ENCODE results near the gene MIS12.

Gene MIS12

DNA sequence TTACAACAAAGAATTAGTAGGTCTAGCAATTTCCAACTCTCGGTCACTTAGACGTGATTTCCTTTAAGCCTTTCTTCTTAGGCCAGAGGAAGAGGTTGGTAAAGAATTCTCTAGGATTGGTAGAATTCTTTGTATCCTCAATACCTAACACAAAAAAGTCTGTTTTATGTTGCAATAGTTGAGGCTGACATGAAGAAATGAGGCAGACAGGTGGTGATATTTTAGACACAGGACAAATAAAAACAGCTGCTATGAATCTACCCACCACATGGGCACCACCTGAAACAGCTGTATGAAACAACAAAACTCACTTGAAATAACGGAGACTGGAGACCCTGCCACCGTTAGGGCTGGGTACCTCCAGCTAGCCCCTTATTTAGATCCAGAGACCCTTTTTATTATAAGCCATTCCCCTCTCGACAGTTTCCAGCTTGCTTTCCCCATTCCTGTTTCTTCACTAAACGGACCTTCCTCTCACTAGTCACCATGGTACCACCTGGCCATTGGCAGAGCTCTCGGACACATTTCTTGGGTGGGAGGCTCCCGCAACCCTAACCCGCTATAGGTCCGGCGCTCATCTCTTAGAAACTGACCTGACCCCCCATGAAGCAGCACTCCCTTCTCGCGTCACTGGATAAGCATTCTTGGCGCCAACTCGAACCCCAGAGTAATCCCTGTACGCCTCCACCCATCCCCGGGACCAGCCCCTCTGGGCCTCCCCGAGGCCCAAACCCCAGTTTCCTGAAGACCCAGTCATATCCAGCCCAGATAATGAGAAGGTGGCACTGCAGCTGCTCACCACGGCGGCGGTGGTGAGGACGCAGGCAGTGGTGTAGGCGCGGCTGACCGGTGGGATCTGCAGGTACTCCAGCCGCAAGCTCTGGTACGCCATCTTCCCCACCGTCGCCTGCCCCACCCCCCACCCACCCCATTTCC is 828 bp upstream of the MIS12 start, which contains the start of gene DERL2:
DERL2 (minus strand) TSS at position 909 of the 936 bp plus-strand sequence; CDS start at position 892, 17 bp downstream.
- H3K36me3 ChIP-seq: peaks cover 40 to 55% (median 46%) of the 10 kb centered on the region in 3 donors
- intact Hi-C loops (cut with DNase I; ENCODE audit: low total_unique reads): loop anchor here (5.0 kb wide), 1 partner anchor 63 kb away; the partner anchor contains the start of gene RPAIN
- DNase-seq: no peak
- peaks cover 0 to 33% (median 28%) of the 10 kb centered on the region in 4 donors for H3K4me1 ChIP-seq
- peak within 1 kb of the TSS; percentile 95 to 98 for H3K27ac ChIP-seq
- H3K27me3 ChIP-seq: no peaks in the 10 kb centered on the region
- peak within 1 kb of the TSS; percentile 78 to 95 for H3K4me3 ChIP-seq
- TF ChIP-seq, protein P1, sequence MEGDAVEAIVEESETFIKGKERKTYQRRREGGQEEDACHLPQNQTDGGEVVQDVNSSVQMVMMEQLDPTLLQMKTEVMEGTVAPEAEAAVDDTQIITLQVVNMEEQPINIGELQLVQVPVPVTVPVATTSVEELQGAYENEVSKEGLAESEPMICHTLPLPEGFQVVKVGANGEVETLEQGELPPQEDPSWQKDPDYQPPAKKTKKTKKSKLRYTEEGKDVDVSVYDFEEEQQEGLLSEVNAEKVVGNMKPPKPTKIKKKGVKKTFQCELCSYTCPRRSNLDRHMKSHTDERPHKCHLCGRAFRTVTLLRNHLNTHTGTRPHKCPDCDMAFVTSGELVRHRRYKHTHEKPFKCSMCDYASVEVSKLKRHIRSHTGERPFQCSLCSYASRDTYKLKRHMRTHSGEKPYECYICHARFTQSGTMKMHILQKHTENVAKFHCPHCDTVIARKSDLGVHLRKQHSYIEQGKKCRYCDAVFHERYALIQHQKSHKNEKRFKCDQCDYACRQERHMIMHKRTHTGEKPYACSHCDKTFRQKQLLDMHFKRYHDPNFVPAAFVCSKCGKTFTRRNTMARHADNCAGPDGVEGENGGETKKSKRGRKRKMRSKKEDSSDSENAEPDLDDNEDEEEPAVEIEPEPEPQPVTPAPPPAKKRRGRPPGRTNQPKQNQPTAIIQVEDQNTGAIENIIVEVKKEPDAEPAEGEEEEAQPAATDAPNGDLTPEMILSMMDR (IDR thresholded peaks at IDR 0.05): no peak
- no peaks in the 10 kb centered on the region for H3K9me3 ChIP-seq

DNA sequence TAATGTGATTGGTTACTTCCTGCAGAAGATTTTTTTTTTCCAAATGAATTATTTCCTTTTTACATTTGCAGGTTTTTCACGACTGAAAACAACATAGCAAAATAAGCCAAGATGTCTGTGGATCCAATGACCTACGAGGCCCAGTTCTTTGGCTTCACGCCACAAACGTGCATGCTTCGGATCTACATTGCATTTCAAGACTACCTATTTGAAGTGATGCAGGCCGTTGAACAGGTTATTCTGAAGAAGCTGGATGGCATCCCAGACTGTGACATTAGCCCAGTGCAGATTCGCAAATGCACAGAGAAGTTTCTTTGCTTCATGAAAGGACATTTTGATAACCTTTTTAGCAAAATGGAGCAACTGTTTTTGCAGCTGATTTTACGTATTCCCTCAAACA is 2.4 kb downstream of the MIS12 start:
- Histone ChIP-seq H3K4me3 (no peak overlapping the region), H3K4me1 (peaks cover 0 to 28% (median 26%) of the 10 kb centered on the region in 4 donors), H3K27me3 (no peaks in the 10 kb centered on the region), H3K9me3 (no peaks in the 10 kb centered on the region), H3K27ac (no peak overlapping the region), H3K36me3 (peaks cover 15 to 37% (median 25%) of the 10 kb centered on the region in 3 donors)
- TF ChIP-seq, protein P1 (IDR thresholded peaks at IDR 0.05): no peak
- intact Hi-C loops (cut with DNase I; ENCODE audit: low total_unique reads): loop anchor here (5.0 kb wide), 1 partner anchor 66 kb away; the partner anchor contains the start of gene RPAIN
- DNase-seq: no peak

DNA sequence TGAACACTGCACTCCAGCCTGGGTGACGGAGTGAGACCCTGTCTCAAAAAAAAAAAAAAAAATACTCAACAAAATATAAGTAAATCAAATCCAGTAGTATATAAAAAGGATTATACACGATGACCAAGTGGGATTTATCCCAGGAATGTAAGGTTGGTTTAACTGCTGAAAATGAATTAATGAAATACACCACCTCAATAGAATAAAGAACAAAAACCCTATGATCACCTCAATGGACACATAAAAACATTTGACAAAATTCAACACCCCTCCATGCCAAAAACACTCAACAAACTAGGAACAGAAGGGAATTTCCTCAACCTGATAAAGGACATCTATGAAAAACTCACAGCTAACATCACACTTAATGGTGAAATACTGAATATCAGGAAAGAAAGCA is 6.6 kb downstream of the MIS12 start:
- peaks cover 0 to under 1% (median 0%) of the 10 kb centered on the region in 4 donors for H3K4me1 ChIP-seq
- DNase-seq: no peak
- no peak overlapping the region for H3K4me3 ChIP-seq
- H3K9me3 ChIP-seq: no peaks in the 10 kb centered on the region
- TF ChIP-seq, protein P1 (IDR thresholded peaks at IDR 0.05): no peak
- intact Hi-C loops (cut with DNase I; ENCODE audit: low total_unique reads): no loop called here
- no peak overlapping the region for H3K27ac ChIP-seq
- H3K36me3 ChIP-seq: peaks cover 13 to 26% (median 16%) of the 10 kb centered on the region in 3 donors
- H3K27me3 ChIP-seq: no peaks in the 10 kb centered on the region

DNA sequence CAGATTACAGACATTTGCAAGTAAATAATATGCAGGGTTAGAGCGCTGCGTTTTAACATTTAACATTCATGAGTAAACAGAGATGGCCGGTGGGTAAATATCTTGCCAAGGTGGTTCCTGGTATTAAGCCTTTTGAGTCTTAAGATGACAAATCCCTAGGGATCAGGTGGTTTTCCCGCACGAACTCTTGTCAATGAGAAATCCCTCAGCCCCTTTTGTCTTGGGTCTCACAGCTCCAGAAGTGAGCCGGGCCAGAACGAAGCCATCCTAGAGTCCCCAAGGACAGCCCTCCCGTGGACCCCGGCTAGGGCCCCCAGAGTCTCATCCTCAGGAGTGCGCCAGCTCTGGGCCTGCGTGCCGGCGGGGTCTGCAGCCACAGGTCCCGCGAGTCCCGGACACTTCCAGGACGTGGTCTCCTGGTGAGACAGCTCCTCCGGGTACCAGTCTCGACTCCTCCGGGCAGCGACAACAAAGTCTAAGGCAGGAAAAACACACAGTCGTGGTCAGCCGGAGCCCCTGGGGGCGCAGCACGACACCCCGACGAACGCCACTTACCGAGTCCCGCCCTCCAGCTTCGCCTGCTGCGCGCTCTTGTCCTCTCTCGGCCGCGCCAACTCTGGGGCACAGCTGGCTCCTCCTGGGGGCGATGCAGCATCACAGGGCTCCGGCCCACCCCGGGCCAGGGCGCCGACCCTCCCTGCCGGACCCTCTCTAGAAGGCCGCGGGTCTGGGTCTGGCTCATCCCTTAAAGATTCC is 13.3 kb downstream of the MIS12 start:
- DNase-seq: no peak
- H3K4me3 ChIP-seq: peak overlapping the region; percentile 54 to 69
- H3K4me1 ChIP-seq: peaks cover 0 to 24% (median 18%) of the 10 kb centered on the region in 4 donors
- H3K9me3 ChIP-seq: no peaks in the 10 kb centered on the region
- peaks cover 0 to 12% of the 10 kb centered on the region in 2 donors for H3K27me3 ChIP-seq
- TF ChIP-seq, protein P1 (IDR thresholded peaks at IDR 0.05): no peak
- intact Hi-C loops (cut with DNase I; ENCODE audit: low total_unique reads): no loop called here
- H3K27ac ChIP-seq: no peak overlapping the region
- H3K36me3 ChIP-seq: no peaks in the 10 kb centered on the region

DNA sequence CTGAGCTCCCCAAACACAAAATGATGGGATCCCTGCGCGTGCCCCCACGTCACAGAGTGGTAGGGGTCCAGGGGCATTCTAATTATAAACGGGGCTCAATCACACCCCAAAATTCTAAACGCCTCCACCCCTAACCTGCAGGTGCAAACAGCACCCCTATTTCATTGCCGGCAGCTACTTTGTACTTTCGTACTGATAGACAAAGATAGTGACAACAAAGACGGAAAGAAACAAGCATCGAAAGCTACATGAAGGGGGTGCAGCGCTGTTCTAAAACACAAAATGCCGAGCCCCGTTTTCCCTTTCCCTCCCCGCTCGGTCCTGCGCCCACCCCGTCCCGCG is 13.9 kb downstream of the MIS12 start:
- no peak for DNase-seq
- peak overlapping the region; percentile 54 to 69 for H3K4me3 ChIP-seq

More for the DNA sequence above, 13.9 kb downstream of the MIS12 start:
- TF ChIP-seq, protein P1 (IDR thresholded peaks at IDR 0.05): no peak
- peaks cover 0 to 24% (median 18%) of the 10 kb centered on the region in 4 donors for H3K4me1 ChIP-seq
- H3K9me3 ChIP-seq: no peaks in the 10 kb centered on the region
- intact Hi-C loops (cut with DNase I; ENCODE audit: low total_unique reads): no loop called here
- peaks cover 0 to 12% of the 10 kb centered on the region in 2 donors for H3K27me3 ChIP-seq
- no peak overlapping the region for H3K27ac ChIP-seq
- H3K36me3 ChIP-seq: no peaks in the 10 kb centered on the region

Data from tibial artery (tissue), 4 donors.